HG02885 (cell line): ENCODE measurements around the gene C9orf72.

Experiments
- ATAC-seq: cut with Tn5 transposase; IDR thresholded peaks from one replicate; pipeline ENCODE4 v1.9.1; 2021; ENCODE audit warnings: mild to moderate bottlenecking; ENCODE audit not compliant: unreplicated experiment, poor library complexity

Gene C9orf72

DNA sequence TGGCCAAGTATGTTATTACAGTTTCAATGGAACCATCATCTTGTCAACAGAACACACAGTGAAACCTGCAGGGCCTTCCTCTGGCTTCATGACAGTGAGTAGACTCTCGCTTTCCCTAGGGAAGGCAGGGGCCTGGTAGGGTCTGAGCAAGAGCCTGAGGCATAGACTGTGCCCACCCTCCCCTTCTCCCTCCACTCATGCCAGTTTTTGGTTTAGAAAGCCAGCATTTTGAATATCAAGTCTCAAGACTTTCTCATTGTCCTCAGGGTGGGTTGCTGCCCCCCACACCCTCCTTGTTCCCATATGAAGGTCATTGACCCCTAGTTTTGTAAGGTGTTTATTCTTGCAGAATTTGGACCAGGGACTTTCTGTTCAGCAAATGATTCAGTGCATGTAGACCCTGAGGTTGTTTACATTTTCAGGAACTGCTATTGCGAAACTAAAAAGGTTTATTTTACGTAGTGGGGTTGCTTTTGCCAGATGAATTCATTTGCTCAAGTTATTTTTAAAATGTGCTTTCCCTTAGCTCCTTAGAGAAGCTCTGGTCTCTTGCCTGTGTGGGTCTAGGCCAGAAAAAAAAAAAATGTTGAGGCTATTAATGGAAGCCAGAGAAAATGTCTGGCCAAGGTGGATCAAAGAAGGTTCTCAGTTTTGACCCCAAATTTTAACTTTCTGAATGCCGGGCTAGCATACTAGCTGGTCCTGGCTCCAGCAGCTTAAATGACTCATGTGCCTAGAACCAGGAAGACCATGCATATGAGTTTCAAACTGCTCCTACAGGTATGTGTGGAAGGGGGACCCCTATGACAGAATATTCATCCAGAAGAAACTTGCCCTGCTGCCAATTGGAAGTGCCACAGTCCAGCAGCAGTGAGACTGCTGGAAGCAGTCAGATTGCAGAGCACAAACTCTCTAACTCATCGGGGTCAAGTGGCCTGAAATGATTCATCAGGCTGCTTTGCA lies 33.5 kb downstream of the C9orf72 start:
- peak; percentile 31 for ATAC-seq

DNA sequence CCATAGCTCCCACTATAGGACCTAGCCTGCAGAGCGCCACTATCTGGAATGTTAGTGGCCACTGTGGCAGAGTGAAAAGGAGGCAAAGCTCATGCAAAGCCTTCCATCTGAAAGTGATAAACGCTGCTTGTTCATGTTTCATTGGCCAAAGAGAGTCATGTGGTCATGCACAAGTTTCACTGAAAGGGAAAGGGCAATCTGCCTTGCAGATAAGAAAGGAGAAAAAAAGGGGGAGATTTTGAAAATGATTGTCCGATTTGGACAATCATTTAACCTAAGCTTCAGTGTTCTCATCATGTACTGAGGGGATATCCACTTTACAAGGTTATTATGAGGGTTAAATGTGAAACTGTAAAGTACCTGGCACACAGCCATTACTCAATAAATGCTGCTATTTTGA lies 34.6 kb downstream of the C9orf72 start:
- ATAC-seq = no peak

DNA sequence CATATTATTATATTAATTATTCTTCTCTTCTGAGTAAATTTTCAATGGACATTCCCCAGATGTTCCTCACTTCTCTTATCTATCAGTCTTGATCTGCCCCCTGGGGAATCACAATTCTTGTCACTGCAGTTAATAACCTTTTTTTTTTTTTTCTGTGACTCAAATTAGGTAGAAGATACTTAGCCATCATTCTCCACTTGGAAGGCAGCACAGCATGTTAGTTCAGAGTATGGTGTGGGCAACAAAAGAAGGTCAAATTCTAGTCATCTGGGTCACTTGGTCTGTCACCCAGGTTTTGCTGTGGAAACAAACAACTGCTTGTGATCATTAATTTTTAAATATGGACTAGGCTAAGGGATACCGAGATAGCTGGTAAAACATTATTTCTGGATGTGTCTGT lies 35.5 kb downstream of the C9orf72 start:
- ATAC-seq = no peak

DNA sequence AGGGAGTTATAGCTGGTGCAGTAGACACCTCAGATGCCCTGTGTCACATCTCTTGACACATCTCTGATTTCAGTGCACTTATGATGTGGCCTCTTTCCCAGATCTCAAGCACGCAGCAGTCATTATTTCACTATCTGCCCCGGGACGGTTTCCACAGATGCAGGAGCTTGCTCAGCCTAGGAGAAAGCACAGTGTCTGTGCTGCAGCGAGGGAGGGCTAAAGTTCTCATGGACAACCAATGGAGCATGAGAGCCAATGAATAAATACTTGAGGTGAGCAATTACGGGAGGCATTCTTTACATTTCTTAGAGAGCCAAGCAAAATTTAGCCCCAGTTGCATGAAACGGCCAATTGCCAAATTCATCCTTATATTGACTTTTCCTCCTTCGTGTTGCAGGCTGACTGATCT lies 36.2 kb downstream of the C9orf72 start:
- ATAC-seq = no peak

DNA sequence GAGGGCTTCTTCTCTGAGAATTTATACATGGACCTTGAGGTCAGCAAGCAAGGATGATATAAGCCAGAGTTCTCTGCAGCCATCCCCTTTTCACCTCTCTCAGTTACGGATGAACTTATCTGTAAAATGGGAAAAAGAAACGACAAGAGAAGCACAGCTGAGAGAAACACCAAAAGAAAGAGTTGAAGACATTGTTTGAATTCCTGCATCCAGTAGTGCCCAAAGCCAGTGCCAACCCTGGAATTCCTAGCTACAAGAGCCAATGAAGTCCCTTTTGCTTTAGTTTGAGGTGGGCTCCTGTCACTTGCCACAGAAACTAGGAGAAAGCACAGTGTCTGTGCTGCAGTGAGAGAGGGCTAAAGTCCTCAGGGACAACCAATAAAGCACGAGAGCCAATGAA lies 37.1 kb downstream of the C9orf72 start:
- no peak for ATAC-seq

DNA sequence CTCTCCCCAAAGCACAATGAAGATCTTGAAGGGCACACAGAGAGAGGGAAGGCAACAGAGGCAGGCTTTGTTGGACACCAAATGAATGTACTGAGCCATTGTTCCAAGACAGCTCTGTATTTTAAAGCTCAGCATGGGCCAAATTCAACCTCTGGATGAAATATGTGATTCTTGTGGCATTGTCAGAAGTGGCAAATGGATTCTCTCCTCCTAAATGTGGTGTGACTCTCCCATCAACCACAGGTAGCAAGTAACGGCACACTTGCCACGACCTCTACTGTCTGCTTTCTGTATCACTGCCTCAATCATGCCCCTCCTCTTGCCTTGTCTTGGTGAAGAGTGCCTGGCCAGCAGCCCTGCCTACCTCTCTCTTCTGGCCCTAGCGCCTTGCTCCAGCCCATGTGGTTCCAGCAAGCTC lies 37.6 kb downstream of the C9orf72 start:
- ATAC-seq = peak; percentile 89

DNA sequence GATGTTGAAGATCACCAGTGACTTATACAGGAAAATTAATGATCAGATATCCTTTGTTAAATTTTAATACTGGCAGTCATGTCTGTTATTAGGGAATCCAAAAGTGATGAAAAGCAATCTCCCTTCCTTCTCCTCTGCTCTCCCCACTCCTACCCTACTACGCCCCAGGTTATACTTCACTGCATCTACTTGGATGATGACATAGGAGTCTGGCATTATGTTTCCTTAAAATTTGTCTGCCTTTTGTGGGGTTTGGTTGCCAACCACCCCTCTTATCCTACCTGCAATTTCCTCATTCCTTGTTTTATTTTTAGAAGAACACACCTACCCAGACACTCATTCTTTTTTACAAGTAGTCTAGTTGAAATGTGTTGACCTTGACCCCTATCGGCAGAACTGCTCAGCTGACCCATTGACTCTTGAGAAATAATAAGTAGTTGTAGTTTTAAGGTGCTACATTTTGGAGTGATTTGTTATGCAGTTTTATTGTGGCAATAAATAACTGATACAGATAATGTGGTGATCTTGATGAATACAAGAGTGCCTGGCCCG lies 38.5 kb downstream of the C9orf72 start:
- ATAC-seq = no peak

DNA sequence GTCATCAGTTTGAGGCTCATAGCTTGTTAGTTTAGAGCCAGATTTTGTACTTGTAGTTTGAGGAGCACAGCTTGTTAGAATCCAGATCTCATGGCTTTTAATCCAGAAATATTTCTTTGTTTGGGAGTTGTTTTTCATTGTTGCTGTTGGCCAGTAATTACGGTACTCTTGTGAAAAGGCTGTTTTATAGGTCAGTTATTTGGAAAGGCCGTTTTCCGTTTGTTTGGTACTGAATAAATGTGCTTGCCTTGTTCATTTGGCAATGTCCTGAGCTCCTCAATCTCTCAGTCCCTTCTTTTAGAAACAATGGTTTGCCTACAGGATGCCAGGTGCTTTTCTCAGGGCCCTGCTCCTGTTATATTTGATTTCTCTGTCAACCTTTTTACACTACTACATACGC lies 39.1 kb downstream of the C9orf72 start:
- ATAC-seq = no peak

DNA sequence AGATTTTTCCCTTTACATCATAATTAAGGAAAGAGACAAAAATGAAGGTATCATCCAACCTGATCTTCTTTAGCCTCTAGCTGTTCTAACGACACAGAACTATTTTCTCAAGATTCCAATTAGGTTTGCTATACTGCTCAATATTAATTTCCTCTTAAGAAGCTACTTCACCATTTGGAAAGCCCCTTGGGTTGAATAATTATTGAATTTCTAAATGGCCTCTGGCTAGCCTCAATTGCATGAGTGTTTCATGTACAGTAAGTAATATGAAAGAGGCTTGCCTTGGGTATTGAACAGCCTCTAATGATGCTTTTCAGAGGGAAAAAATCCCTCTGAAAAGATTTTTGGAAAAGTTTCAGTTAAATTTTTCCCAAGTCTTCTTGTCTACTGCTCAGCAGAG lies 40.0 kb downstream of the C9orf72 start:
- ATAC-seq = no peak

DNA sequence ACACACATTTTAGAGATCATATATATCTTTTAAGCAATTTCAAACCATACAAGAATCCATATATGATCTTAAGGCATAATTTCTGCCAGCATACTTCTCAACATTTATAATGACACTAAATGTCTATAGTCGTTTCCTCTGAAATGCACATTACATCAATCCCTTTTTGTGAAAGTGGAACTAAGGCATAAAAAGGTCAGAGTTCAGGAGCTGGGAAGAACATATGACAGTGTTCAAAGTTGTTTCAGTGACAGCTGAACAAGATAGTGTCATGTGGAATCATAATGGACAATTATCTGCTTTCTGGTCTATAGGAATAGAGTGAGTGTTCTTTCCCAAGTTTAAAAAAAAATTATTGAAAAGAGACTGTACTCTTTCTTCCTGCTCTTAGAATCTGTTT lies 41.2 kb downstream of the C9orf72 start:
- ATAC-seq = no peak

DNA sequence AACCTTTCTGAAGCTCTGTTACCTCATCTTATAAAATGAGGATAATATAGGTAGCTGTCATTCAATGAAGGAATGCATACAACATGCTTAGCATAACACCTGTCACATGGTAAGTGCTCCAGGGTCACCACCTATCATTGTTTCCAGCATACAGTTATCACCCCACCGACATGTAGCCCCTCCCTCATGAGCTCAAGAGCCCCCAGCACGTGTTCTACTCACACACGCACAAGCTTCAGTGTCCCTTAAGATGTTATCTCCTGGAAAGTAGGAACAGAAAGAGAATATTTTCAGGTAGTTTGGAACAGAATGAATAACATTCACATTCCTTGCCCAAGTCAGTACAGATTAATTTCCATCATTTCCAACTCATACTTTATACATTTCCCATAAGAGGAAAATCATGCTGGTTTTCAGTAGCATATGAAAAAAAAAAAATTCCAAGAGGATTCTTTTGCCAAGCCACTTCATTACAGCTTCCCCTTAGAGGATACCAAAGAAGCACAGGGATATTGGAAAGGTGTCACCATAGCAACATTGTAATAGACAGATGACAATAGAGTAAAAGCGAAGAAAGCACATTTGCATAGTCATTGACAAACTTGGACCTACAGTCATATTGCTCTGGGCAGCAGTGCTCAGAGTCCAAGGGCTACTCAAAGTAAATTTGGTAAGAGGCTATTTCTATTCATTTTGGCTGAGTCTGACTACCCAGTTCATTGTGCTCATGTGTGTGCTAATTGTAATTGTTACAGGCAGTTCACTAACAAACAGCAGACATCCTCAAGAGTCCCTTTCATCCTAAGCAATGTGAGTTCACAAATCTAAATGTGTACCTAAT lies 42.1 kb downstream of the C9orf72 start:
- ATAC-seq = no peak

DNA sequence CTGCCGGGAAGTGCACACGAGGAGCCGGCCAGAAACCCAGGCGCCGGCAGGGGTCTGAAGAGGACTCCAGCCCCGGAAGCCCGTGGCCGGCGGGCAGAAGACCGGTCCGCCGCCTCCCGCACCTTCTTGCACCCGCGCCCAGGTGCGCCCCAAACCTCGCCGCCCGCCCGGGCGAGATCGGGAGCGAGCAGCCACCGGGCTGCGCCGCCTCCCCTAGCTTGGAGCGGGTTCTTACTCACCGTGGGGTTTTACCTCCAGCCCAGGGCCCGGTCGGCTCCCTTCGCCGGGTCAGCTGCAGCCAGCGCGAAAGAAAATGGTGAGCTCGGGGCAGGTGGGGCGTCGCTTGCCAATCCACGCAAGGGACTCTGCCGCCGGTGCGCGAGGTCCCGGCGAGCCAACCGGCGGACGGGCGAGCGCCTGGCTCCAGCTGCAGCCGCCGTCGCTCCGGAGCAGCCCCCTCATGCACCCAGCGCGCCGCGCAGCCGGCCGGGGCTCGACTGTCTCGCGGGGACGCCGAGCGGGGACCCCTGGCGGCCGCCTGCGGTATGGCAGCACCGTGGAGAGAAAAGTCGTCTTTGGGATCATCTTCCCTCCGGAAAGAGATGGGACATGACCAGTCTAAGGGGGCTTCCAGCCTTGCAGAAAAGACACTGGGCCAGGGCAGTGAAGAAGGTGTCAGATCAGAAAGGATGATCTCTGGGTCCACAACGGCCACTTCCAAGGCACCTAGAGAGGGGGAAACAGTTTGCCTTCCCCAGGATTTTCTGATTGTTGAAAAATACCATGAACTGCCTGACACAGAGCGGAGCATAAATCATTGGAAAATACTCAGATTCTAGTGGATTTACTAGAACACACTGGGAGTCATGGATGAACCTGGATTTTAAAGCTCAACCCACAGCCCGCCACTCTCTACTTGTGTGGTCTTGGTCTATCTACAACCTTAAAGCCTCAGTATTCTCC lies 43.7 kb downstream of the C9orf72 start, which contains the start of gene MOB3B:
MOB3B (minus strand) TSS at position 499 of the 963 bp plus-strand sequence. CDS start 74,264 bp downstream, outside the sequence.
- ATAC-seq = peak; percentile 79

DNA sequence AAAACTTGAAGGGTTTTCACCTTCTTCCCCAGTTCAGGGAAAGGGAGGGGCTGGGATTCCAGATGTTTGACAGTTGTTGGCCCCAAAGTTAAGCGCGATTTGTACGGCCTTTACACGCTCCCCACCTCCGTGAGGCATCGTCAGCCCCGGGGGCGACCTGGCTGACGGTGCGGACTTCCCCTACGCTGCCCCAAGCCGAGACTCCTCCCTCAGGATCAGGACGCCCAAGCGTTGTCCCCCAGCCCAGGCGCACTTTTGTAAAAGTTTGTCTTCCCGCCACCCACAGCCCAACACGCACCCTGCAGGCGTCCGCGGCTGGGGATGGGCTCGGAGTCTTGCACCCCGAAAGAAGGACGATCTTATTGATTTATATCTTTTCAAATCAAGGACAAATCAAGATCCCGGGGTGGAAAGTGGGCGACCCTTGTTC lies 44.4 kb downstream of the C9orf72 start:
- ATAC-seq = peak; percentile 50

DNA sequence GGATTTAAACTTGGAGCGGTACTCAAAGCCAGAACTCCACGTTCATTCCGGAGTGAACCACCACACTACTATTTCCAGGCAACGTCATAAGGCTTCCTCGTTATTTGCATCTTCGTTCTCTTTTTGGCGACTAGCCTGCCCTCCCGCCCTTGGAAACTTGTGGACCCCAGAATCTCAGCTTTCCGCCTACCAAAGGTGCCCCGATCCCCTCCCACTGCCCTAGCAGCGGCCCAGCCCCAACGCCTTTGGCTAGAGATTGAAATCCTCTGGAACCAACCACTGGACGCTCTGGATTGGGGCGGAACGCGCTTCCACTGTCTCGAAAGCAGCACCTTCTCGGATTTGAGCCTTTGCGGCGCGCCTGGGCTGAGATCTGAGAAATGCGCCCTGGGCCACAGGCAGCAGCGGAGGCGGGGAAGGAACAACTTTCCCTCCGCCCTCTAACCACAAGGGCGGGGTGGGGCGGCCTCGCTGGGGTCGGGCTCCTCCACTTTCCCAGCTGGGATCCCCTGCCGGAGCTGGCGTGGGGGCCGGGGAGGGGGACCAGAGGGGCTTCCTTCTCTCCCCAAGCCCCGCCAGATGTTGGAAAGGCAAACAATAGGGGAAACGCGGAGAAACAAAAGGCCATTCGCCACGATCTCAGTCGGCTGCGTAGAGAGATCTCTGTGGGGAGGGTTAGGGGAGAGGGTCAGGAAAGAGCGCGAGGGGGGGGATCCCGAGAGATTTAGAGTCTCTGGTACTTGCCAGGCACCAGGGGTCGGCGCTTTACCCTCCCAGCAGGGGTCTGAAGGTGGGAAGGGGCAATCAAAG lies 45.0 kb downstream of the C9orf72 start:
- peak; percentile 69 for ATAC-seq

DNA sequence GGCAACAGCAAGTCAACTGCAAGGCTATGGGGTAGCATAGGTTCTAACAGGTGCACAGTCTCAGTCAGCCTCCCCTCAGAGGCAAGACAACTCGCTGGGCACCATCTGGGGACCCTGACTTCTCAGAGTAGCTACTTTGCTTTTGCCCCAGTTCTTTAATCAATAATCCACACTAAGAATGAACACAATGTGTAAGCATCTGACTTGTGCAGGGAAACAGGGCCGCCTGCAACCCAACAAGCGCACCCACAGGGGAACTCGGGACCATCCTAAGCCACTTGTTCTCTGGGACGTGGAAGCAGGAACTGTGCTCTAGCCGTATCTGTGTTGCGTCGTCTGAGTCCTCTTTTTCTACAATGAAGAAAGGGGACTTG lies 45.6 kb downstream of the C9orf72 start:
- no peak for ATAC-seq

DNA sequence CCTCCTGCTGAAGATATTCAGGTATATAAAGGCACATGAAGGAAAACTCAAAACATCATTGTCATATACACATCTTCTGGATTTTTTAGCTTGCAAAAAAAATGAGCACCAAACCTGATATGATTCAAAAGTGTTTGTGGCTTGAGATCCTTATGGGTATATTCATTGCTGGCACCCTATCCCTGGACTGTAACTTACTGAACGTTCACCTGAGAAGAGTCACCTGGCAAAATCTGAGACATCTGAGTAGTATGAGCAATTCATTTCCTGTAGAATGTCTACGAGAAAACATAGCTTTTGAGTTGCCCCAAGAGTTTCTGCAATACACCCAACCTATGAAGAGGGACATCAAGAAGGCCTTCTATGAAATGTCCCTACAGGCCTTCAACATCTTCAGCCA lies 49.0 kb downstream of the C9orf72 start, which contains the start of gene IFNK:
IFNK (plus strand) TSS at position 55 of the 400 bp plus-strand sequence; CDS start at position 102, 47 bp downstream.
- no peak for ATAC-seq

DNA sequence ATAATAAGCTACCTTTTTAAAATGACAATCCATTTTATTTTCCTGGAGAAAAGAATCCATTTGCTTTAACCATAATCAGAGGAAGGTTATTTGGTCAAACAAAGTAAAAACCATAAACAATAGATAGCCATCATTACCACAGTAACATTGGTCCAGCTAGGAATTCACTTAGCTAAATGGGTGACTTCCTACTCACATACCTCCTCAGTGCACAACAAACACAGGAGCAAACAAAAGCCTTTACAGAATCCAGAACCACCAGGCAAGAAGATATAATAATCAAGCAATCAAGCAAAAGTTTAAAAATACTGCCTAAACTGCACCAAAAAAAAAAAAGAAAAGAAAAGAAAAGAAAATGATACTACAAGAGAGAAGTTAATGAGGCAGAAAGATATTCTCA lies 50.1 kb downstream of the C9orf72 start:
- ATAC-seq = no peak

DNA sequence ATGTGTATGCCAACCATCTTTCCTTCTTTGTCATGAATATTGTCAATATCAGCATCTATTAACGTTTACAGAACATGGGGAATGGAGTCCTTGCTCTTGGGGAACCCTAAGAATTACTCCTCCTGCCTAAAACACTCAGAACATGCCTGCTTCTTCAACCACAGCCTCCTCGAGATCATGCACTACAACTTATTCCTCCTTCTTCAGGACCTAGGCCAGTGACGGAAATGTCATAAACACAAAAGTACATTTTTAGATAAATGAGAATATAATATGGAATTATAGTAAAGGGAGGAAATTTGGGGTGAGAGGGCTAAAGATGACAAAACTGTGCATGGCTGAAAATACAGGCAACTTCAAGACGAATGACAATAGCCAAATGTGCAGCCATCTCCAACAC lies 52.3 kb downstream of the C9orf72 start:
- ATAC-seq = no peak
